Mesangial cell (primary cell): ENCODE data around the gene A1BG. TPM values are rescaled to one million over a fixed set of nuclear protein-coding genes. Genes with fewer than 3 reads are reported as not detected.

Source experiments
- total RNA-seq: library from RNA; depleted of rRNA; stranded (reverse); fragments of >200 nt; gene quantifications from 2 replicates; pipeline ENCODE4 v1.2.3, GENCODE V29; 2015

The A1BG gene
- total RNA-seq = 24.1 and 28.8 TPM in 2 replicates

GRCh38 chr19:58352760-58353671, at the start of gene A1BG:
Gene A1BG, minus strand, starts transcription at chr19:58353492. Its CDS starts 55 bp downstream, at chr19:58353437.

GRCh38 chr19:58395220-58395978, 42.1 kb upstream of the A1BG start, which contains the start of gene RNF225:
Gene RNF225, plus strand, starts transcription at chr19:58395656. Its CDS starts 434 bp downstream, at chr19:58396090.

GRCh38 chr19:58386576-58387337, 33.5 kb upstream of the A1BG start, which contains the start of gene RPS5:
Gene RPS5, plus strand, starts transcription at chr19:58387269. Its CDS starts 869 bp downstream, at chr19:58388138.

GRCh38 chr19:58380662-58381459, 27.6 kb upstream of the A1BG start, which contains the start of gene ZNF837:
Gene ZNF837, minus strand, starts transcription at chr19:58381030. Its CDS starts 11,698 bp downstream, at chr19:58369332.

GRCh38 chr19:58362272-58362994, 9.1 kb upstream of the A1BG start, which contains the start of gene ZNF497:
Gene ZNF497, minus strand, starts transcription at chr19:58362751. Its CDS starts 5,116 bp downstream, at chr19:58357635.

GRCh38 chr19:58326914-58327726, 26.2 kb downstream of the A1BG start, which contains the start of gene ZSCAN22:
Gene ZSCAN22, plus strand, starts transcription at chr19:58326994. Its CDS starts 7,809 bp downstream, at chr19:58334803.

GRCh38 chr19:58305065-58305931, 48.0 kb downstream of the A1BG start, which contains the start of gene ERVK3-1:
Gene ERVK3-1, plus strand, starts transcription at chr19:58305377. Its CDS starts 6,792 bp downstream, at chr19:58312169.

Other genes with a start within 250 kb of the A1BG start
- 4.9 and 8.1 TPM in 2 replicates for gene ZNF329, start 202.7 kb downstream of the A1BG start, total RNA-seq
- 11.1 and 13.7 TPM in 2 replicates for gene ZNF274, start 170.4 kb downstream of the A1BG start, total RNA-seq
- 26.9 and 38.4 TPM in 2 replicates for gene ZNF544, start 124.6 kb downstream of the A1BG start, total RNA-seq
- 4.6 and 10.0 TPM in 2 replicates for gene ZNF8, start 74.5 kb downstream of the A1BG start, total RNA-seq
- gene ERVK3-1, start 48.1 kb downstream of the A1BG start, total RNA-seq = 21.0 and 35.8 TPM in 2 replicates
- gene ZSCAN22, start 26.5 kb downstream of the A1BG start, total RNA-seq = 2.0 and 3.7 TPM in 2 replicates
- gene ZNF497, start 9.3 kb upstream of the A1BG start, total RNA-seq = under 0.01 and 2.8 TPM in 2 replicates
- gene ZNF837, start 27.5 kb upstream of the A1BG start, total RNA-seq = 4.9 and 7.5 TPM in 2 replicates
- 1,981 and 2,018 TPM in 2 replicates for gene RPS5, start 33.8 kb upstream of the A1BG start, total RNA-seq
- gene RNF225, start 42.2 kb upstream of the A1BG start, total RNA-seq = 0.13 TPM in 1 of 2 replicates, not detected in the other
- 13.5 and 23.3 TPM in 2 replicates for gene ZNF584, start 55.2 kb upstream of the A1BG start, total RNA-seq
- 2.3 and 3.3 TPM in 2 replicates for gene ZNF132, start 86.7 kb upstream of the A1BG start, total RNA-seq
- gene ZNF324B, start 98.1 kb upstream of the A1BG start, total RNA-seq = 3.9 and 7.1 TPM in 2 replicates
- 5.4 and 14.6 TPM in 2 replicates for gene ZNF324, start 113.6 kb upstream of the A1BG start, total RNA-seq
- gene ZNF446, start 122.9 kb upstream of the A1BG start, total RNA-seq = 6.2 and 16.9 TPM in 2 replicates
- gene SLC27A5, start 158.5 kb upstream of the A1BG start, total RNA-seq = 11.1 and 13.1 TPM in 2 replicates
- gene ZBTB45, start 166.3 kb upstream of the A1BG start, total RNA-seq = 19.1 and 23.8 TPM in 2 replicates
- gene TRIM28, start 190.6 kb upstream of the A1BG start, total RNA-seq = 672 and 766 TPM in 2 replicates
- 75.9 and 151 TPM in 2 replicates for gene CHMP2A, start 201.6 kb upstream of the A1BG start, total RNA-seq
- gene UBE2M, start 205.1 kb upstream of the A1BG start, total RNA-seq = 31.7 and 42.5 TPM in 2 replicates
- 7.3 and 23.7 TPM in 2 replicates for gene MZF1, start 219.8 kb upstream of the A1BG start, total RNA-seq